A673 (cell line): ENCODE results near the gene TMEM255B. TPM values are rescaled to one million over a fixed set of nuclear protein-coding genes. Genes with fewer than 3 reads are reported as not detected.

ENCODE experiments used
- BruUV-seq: library from RNA; stranded (reverse); fragments of 400-500 nt; replicated peaks from 2 replicates; lab custom pipeline; 2021; lab: Mats Ljungman, UMichigan
- CTCF ChIA-PET: fragments of 300-600 bp; sonication (Branson Sonifier 250); formaldehyde crosslinking; loops from one replicate; lab custom pipeline; 2022; ENCODE audit warnings: antibody characterized with exemption; lab: Charles Lee
- POLR2A ChIA-PET: fragments of 300-600 bp; sonication (Branson Sonifier 250); formaldehyde crosslinking; loops from one replicate; lab custom pipeline; 2022; ENCODE audit warnings: antibody characterized with exemption; ENCODE audit not compliant: low non-redundant PET; lab: Charles Lee
- DNase-seq: peaks from one replicate; pipeline ENCODE4 v3.0.0-alpha.2; 2015; ENCODE audit warnings: low spot score
- H3K27ac ChIP-seq: fragments of 200-600 bp; sonication (generic); 2 replicates; pipeline ENCODE4 v1.5.1; 2016; ENCODE audit warnings: mixed run types, low read depth, mild to moderate bottlenecking, mixed read lengths, antibody characterized with exemption, low read length; ENCODE audit not compliant: poor library complexity, severe bottlenecking
- H3K27me3 ChIP-seq: fragments of 200-600 bp; sonication (generic); replicated peaks from 2 replicates; pipeline ENCODE4 v1.6.1; 2017; ENCODE audit warnings: mixed run types, low read depth, mild to moderate bottlenecking, mixed read lengths, antibody characterized with exemption, low read length; ENCODE audit not compliant: insufficient read depth, poor library complexity
- H3K36me3 ChIP-seq: fragments of 200-600 bp; sonication (generic); 2 replicates; pipeline ENCODE4 v1.6.1; 2016; ENCODE audit warnings: mixed run types, mild to moderate bottlenecking, mixed read lengths, antibody characterized with exemption, low read length; ENCODE audit not compliant: insufficient read depth, poor library complexity, severe bottlenecking
- H3K4me1 ChIP-seq: fragments of 200-600 bp; sonication (generic); 2 replicates; pipeline ENCODE4 v1.6.1; 2017; ENCODE audit warnings: mixed run types, mild to moderate bottlenecking, mixed read lengths, antibody characterized with exemption, low read length; ENCODE audit not compliant: insufficient read depth, poor library complexity, severe bottlenecking
- H3K4me3 ChIP-seq: fragments of 200-600 bp; sonication (generic); 2 replicates; pipeline ENCODE4 v1.5.1; 2016; ENCODE audit warnings: low read depth, mixed run types, mild to moderate bottlenecking, mixed read lengths, low read length; ENCODE audit not compliant: poor library complexity, severe bottlenecking
- H3K9me3 ChIP-seq: fragments of 200-600 bp; sonication (generic); 2 replicates; pipeline ENCODE4 v1.6.1; 2016; ENCODE audit warnings: mixed run types, low read depth, mild to moderate bottlenecking, mixed read lengths, antibody characterized with exemption, low read length; ENCODE audit not compliant: poor library complexity, severe bottlenecking
- EZH2 ChIP-seq: fragments of 200-600 bp; sonication (generic); IDR thresholded peaks from 2 replicates; pipeline ENCODE4 v1.6.1; 2017; ENCODE audit warnings: borderline replicate concordance, low read depth, mild to moderate bottlenecking, mixed read lengths, antibody characterized with exemption, low read length; ENCODE audit not compliant: poor library complexity, severe bottlenecking
- intact Hi-C: fragments of 100-400 bp; cut with micrococcal nuclease; formaldehyde crosslinking; loops from one replicate; pipeline ENCODE4 v1.10.0; 2022; ENCODE audit not compliant: unreplicated experiment
- total RNA-seq: library from RNA; stranded (reverse); gene quantifications from 2 replicates; pipeline ENCODE4 v1.2.3, GENCODE V29; 2021
- TF ChIP-seq, protein P1 (sequence below): fragments of 300-800, 200-600 bp; sonication (generic); conservative IDR thresholded peaks from 2 replicates; pipeline ENCODE4 v1.5.1; 2017; ENCODE audit warnings: low read depth, mild to moderate bottlenecking, antibody characterized with exemption, low read length, moderate library complexity, mixed read lengths

Gene TMEM255B
- total RNA-seq, 1 experiment from 2014 or later = 0.06 TPM

- peaks cover 38% of the 10 kb centered on the region for H3K27me3 ChIP-seq
- DNase-seq = no peak
- H3K36me3 ChIP-seq = no peaks in the 10 kb centered on the region
- H3K9me3 ChIP-seq = no peaks in the 10 kb centered on the region
- H3K4me3 ChIP-seq = no peak overlapping the region
- POLR2A ChIA-PET = no interaction called here
- intact Hi-C loops = no loop called here
- BruUV-seq = no TSS peak
- H3K27ac ChIP-seq = no peak overlapping the region
- CTCF ChIA-PET = no interaction called here
- peaks cover 8% of the 10 kb centered on the region for H3K4me1 ChIP-seq
- no peak for TF ChIP-seq EZH2
- TF ChIP-seq, protein P1, sequence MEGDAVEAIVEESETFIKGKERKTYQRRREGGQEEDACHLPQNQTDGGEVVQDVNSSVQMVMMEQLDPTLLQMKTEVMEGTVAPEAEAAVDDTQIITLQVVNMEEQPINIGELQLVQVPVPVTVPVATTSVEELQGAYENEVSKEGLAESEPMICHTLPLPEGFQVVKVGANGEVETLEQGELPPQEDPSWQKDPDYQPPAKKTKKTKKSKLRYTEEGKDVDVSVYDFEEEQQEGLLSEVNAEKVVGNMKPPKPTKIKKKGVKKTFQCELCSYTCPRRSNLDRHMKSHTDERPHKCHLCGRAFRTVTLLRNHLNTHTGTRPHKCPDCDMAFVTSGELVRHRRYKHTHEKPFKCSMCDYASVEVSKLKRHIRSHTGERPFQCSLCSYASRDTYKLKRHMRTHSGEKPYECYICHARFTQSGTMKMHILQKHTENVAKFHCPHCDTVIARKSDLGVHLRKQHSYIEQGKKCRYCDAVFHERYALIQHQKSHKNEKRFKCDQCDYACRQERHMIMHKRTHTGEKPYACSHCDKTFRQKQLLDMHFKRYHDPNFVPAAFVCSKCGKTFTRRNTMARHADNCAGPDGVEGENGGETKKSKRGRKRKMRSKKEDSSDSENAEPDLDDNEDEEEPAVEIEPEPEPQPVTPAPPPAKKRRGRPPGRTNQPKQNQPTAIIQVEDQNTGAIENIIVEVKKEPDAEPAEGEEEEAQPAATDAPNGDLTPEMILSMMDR = no peak
Measured at GRCh38 chr13:113862191-113862930, 103.3 kb downstream of the TMEM255B start.

- ChIA-PET CTCF (no interaction called here), POLR2A (no interaction called here)
- DNase-seq = no peak
- BruUV-seq = no TSS peak
- Histone ChIP-seq H3K27me3 (peaks cover 39% of the 10 kb centered on the region), H3K9me3 (no peaks in the 10 kb centered on the region), H3K4me1 (peaks cover 8% of the 10 kb centered on the region), H3K36me3 (no peaks in the 10 kb centered on the region), H3K27ac (no peak overlapping the region), H3K4me3 (peak overlapping the region; percentile 48)
- intact Hi-C loops = no loop called here
- TF ChIP-seq, protein P1 = no peak
- TF ChIP-seq EZH2 = no peak
Measured at GRCh38 chr13:113862931-113863523, 104.0 kb downstream of the TMEM255B start.

GRCh38 chr13:113863524-113864272 lies 104.7 kb downstream of the TMEM255B start, which contains the start of gene GAS6:
Gene GAS6 (minus strand): TSS chr13:113864076. CDS start chr13:113863920, 156 bp downstream.
- H3K9me3 ChIP-seq = no peaks in the 10 kb centered on the region
- peaks cover 46% of the 10 kb centered on the region for H3K27me3 ChIP-seq
- H3K27ac ChIP-seq = no peak within 1 kb of the TSS
- peak within 1 kb of the TSS; percentile 48 for H3K4me3 ChIP-seq
- no peaks in the 10 kb centered on the region for H3K36me3 ChIP-seq
- intact Hi-C loops = no loop called here
- BruUV-seq = no TSS peak
- no peak for TF ChIP-seq EZH2
- TF ChIP-seq, protein P1 = no peak
- H3K4me1 ChIP-seq = peaks cover 8% of the 10 kb centered on the region
- ChIA-PET POLR2A (no interaction called here), CTCF (no interaction called here)
- no peak for DNase-seq
